NCI-H2227 treated with DMSO at 0.1 percent for 48 hours (cell line): Measurements from ENCODE around the gene NDFIP2.

Source experiments
- DNase-seq: peaks from one replicate; lab custom pipeline; 2025; lab: John Stamatoyannopoulos, UW

NDFIP2 gene

GRCh38 chr13:79459906-79460305, 21.0 kb upstream of the NDFIP2 start:
- DNase-seq, result no peak

- DNase-seq, result no peak
Measured at GRCh38 chr13:79462895-79463294, 18.1 kb upstream of the NDFIP2 start.

DNA sequence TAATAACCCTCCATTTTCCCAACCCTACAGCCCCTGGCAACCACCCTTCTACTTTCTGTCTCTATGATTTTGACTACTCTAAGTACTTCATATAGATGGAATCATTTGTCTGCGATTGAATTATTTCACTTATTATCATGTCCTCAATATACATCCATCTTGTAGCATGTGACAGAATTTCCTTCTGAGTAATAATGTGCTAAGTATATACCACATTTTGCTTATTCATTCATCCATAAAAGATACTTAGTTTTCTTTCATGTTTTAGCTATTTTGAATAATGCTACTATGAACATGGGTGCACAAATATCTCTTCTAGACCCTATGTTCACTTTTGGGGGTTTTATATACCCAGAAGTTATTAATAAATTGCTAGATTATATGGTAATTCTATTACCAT, 17.4 kb upstream of the NDFIP2 start:
- DNase-seq, result no peak

- DNase-seq, result no peak
Measured at GRCh38 chr13:79466872-79467271, 14.1 kb upstream of the NDFIP2 start.

GRCh38 chr13:79468402-79468801, 12.6 kb upstream of the NDFIP2 start:
- no peak for DNase-seq

- no peak for DNase-seq
Measured at GRCh38 chr13:79468819-79469218, 12.1 kb upstream of the NDFIP2 start.

DNA sequence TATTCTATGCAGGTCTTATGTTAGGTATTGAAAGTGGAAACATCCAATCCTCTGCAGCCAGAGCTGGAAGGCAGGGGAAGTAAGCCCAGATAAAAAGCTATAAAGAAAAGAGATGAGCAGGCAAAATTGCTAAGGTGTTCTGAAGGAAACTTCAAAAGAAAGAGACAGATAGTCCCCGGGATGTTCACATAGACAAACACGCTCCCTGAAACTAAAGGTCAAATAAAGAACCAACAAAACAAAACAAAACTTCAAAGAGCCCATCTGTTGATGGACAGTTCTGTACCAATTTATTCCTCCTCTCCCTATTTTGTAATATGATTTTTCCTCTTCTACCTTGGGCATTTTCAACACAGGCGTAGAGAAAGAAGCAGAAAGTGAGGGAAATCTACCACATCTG, 11.3 kb upstream of the NDFIP2 start:
- DNase-seq, result no peak

GRCh38 chr13:79470666-79471065, 10.3 kb upstream of the NDFIP2 start:
- DNase-seq, result no peak

DNA sequence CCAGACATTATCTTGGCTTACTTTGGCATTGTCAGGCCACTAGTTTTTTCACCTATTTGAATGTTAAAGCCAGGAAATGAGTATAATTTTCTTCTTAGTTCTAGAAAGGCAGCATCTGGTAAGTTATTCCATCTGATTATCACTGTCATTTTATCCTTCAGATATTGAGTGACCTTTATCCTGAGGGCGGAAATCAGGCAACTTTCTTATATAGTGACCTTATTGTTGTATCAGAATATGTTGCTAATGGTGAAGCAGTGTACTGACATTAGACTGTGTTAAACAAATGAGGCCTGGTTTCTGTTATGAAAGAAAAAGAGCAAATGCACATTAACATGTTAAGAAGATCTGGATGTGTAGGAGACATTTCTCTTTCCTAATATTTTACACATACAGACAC, 5.4 kb upstream of the NDFIP2 start:
- no peak for DNase-seq

DNA sequence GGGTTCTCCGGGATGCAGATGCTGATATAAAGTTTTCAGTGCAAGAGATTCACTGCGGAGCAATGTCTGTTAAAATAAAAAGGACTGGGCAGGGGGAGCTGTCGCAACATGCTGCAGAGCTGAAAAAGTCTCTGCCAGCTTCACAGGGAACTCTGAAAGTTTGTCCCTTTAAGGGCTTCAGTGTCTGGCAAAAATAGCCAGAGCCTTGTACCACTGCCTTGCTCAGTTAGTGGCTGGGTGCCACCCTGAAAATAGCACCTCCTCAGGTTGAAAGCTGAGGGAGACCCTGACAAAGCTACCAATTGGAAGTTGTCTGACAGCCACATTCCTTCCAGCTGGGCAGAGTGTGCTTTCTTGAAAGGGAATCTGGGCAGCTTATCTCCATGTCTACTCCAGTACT, 3.0 kb upstream of the NDFIP2 start:
- no peak for DNase-seq

GRCh38 chr13:79479882-79480281, 1.1 kb upstream of the NDFIP2 start:
- no peak for DNase-seq

GRCh38 chr13:79481685-79482052, 714 bp downstream of the NDFIP2 start:
- no peak for DNase-seq

DNA sequence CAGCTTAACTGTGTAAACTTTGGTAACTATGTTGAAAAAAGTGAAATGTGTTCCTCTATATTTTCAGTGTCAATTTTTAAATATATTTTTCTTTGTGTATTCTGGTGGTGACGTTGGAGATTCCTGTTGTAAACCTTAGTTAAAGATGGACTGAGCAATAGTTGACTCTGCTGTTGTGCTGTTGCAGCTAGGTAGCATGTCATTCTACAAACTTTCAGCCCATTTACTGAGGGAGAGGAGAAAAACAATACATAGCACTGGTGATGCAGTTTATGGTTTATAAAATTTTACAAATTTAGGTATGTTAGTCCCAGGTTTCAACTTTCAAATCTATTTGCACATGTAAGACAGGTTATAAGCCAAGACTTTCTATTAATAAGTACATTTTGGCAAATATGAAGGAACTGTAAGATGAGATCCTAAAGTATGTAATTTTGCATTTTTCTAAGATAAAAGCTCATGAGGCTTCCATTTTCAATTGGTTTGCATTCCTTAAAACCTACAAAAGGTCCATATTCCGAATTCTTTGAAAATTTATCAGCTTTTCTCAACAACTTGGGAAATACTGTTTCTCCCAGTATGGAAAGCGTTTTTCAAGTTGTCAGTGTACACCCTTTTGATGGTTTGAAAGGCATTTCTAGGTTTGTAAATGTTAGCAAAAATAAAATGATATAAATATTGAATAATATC, 1.5 kb downstream of the NDFIP2 start:
- no peak for DNase-seq

DNA sequence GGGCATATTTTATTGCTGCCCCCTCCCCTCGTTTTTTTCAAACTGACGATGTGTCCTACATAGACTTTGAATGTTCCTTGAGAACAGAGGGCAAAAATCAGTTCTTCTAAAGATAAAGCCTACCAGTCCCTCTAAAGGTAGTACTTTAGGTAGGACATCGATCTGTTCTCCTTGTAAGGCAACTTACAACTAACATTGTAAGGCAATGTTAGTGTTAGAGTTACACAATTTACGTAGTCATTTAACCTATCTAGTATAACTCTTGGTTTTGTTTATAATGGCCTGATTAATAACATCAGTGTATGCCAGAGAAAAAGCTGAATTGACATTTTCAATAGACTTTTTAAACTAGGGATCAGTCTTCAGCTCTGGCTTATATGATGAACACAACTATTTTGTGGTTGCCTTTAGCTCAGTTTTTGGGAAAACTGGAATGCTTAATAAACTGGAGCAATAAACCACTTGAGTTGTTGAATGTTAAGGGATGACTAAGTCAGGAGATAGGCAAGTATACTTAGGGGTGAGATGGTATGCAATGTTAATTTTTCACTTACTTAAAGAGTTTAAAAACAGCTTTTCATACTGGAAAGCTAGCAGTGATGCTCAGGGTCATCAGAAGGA, 2.2 kb downstream of the NDFIP2 start:
- DNase-seq, result no peak

DNA sequence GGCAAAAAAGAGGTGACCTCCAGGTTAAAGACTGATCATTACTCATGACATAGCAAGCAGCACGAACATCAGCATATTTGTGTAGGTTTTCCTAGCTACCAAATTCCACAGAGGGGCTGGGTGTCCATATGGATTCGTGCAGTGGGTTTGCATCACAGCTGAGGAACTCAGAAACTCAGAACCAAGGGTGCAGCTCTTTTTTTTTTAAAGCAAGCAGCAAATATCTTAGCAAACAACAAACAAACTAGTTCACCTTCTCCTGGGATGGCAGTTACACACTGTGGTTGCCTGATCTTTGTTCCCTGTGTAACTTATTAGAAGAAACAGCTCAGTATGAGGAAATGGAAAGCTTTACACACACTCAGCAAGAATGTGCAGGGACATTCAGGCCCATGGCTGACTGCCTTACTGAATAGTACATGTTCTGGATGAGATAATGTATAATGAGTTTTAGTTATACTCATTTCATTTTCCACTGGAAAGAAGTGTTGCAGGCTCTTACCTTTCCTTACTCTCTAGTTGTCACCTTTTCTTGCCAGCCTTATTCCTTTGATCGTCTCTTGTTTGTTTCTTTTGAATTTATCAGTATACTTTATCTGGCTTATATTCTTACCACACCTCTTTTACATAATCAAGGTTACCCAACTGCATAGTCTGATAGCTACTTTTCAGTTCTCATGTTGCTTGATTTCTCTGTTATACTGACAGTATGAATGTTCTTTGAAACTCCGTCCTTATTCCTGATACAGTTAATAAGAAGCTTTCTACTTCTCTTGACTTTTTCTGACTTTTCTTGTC, 4.3 kb downstream of the NDFIP2 start:
- no peak for DNase-seq

GRCh38 chr13:79486433-79487188, 5.7 kb downstream of the NDFIP2 start:
- DNase-seq, result no peak

GRCh38 chr13:79490326-79490725, 9.4 kb downstream of the NDFIP2 start:
- no peak for DNase-seq

DNA sequence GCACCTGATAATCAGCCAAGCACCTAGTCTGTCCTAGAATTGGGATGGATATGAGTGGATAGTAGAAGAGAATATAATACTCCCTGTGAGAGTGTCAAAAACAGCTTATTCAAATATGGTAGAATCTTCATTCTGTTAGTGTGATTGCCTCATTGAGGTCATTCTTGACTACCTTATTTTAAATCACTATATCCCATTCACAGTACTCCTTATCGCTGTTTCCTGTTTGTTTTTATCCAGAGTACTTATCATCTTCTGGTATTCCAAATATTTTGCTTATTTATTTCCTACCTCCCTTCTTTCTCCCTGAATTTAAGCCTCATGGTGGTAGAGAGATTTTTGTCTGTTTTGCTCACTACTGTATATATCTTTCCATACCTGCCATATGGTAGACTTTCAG, 9.9 kb downstream of the NDFIP2 start:
- no peak for DNase-seq

GRCh38 chr13:79491715-79492114, 10.8 kb downstream of the NDFIP2 start:
- DNase-seq, result no peak

DNA sequence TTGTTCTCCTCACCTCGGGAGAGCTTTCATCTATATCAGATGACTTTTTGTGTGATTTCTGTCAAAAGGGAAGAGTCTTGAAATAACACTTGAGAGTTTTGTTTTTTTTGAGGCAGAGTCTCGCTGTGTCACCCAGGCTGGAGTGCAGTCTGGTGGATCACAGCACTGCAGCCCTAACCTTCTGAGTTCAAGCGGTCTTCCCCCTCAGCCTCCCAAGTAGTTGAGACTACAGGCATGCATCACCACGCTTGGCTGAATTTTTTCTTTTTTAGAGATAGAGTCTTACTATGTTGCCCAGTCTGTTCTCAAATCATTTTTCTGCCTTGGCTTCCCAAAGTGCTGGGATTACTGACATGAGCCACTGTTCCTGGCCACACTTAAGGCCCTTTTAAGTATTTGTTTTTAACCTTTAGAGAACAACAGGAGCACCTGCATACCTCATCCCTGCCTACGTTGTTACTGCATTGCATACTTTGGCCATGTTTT, 11.4 kb downstream of the NDFIP2 start:
- DNase-seq, result no peak

GRCh38 chr13:79492918-79493594, 12.1 kb downstream of the NDFIP2 start:
- no peak for DNase-seq

DNA sequence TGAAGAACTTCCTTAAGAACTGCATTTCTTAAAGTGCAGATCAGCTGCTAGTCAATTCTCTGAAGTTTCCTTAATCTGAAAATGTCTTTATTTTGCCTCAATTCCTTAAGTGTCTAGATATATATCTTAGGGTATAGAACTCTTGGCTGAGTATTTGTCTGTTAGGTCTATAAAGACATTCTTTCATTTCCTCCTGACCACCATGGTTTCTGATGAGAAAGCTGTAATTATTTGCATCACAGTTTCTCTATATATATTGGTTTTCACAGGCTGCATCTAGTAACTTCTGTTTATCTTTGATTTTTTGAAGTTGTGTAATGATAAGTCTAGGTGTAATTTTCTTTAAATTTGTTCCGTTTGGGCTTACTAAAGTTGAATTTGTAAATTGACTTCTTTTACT, 15.2 kb downstream of the NDFIP2 start:
- DNase-seq, result no peak
